HepG2 (cell line): ENCODE results near the gene XAB2. TPM values are rescaled to one million over a fixed set of nuclear protein-coding genes. Genes with fewer than 3 reads are reported as not detected.

Experiments
- DPF2 ChIP-seq: sonication (generic); formaldehyde crosslinking; IDR thresholded peaks from 2 replicates; pipeline ENCODE4 v1.4.0; 2020; ENCODE audit warnings: mild to moderate bottlenecking, low read depth, missing genetic modification reagents, borderline replicate concordance
- FOXC1 ChIP-seq: sonication (generic); formaldehyde crosslinking; IDR thresholded peaks from 2 replicates; pipeline ENCODE4 v1.8.0; 2022; ENCODE audit warnings: mild to moderate bottlenecking, missing genetic modification reagents, borderline replicate concordance
- FOXK1 ChIP-seq: sonication (generic); formaldehyde crosslinking; IDR thresholded peaks from 2 replicates; pipeline ENCODE4 v1.4.0; 2020; ENCODE audit warnings: low read depth, missing genetic modification reagents, borderline replicate concordance
- FOXM1 ChIP-seq: sonication (generic); formaldehyde crosslinking; IDR thresholded peaks from 2 replicates; pipeline ENCODE4 v1.5.0; 2020; ENCODE audit warnings: missing genetic modification reagents
- HMG20A ChIP-seq: IDR thresholded peaks from 2 replicates; pipeline ENCODE4 v1.6.1; 2016; ENCODE audit warnings: borderline replicate concordance
- HMGXB4 ChIP-seq, 2 experiments: sonication (generic) in 1 of 2; formaldehyde crosslinking in 1 of 2; IDR thresholded peaks; 2 replicates each; pipeline versions ENCODE4 v1.4.0 to v1.6.1; 2018 to 2020; ENCODE audit warnings: missing genetic modification reagents in 2 of 2, borderline replicate concordance in 1 of 2, low read depth in 1 of 2, mild to moderate bottlenecking in 1 of 2, missing biosample characterization in 1 of 2
- IKZF1 ChIP-seq: fragments of 450-650 bp; IDR thresholded peaks from 2 replicates; pipeline ENCODE4 v1.7.1; 2016
- MAFG ChIP-seq: sonication (generic); formaldehyde crosslinking; IDR thresholded peaks from 2 replicates; pipeline ENCODE4 v1.5.1; 2020; ENCODE audit warnings: mild to moderate bottlenecking, missing genetic modification reagents
- MBNL3 ChIP-seq: fragments of 250-450 bp; sonication (Bioruptor Pico); conservative IDR thresholded peaks from 2 replicates; pipeline ENCODE4 v1.8.0; 2022; ENCODE audit warnings: mild to moderate bottlenecking, inconsistent platforms
- NFIC ChIP-seq: IDR thresholded peaks from 2 replicates; pipeline ENCODE4 v1.6.1; 2012; ENCODE audit warnings: mild to moderate bottlenecking, low read length, inconsistent platforms
- NFKB2 ChIP-seq: sonication (generic); formaldehyde crosslinking; IDR thresholded peaks from 2 replicates; pipeline ENCODE4 v1.4.0; 2020; ENCODE audit warnings: missing genetic modification reagents, borderline replicate concordance
- RBM39 ChIP-seq: fragments of 200-400 bp; formaldehyde crosslinking; IDR thresholded peaks from one replicate; pipeline ENCODE4 v1.6.1; 2018; ENCODE audit warnings: antibody characterized with exemption, mild to moderate bottlenecking, low read depth, low read length; ENCODE audit not compliant: poor library complexity, severe bottlenecking
- RNF2 ChIP-seq: fragments of 450-650 bp; conservative IDR thresholded peaks from 2 replicates; pipeline ENCODE4 v1.6.1; 2016; ENCODE audit warnings: low read depth
- SKIL ChIP-seq: sonication (generic); formaldehyde crosslinking; IDR thresholded peaks from 2 replicates; pipeline ENCODE4 v1.8.0; 2022; ENCODE audit warnings: missing genetic modification reagents, mild to moderate bottlenecking, moderate library complexity, borderline replicate concordance
- SRF ChIP-seq: IDR thresholded peaks from 2 replicates; pipeline ENCODE4 v1.6.1; 2011; ENCODE audit warnings: mild to moderate bottlenecking, low read depth, low read length, moderate library complexity
- THAP11 ChIP-seq: IDR thresholded peaks from 2 replicates; pipeline ENCODE4 v1.6.1; 2016; ENCODE audit warnings: missing biosample characterization, missing genetic modification reagents
- TRIM22 ChIP-seq: fragments of 450-650 bp; IDR thresholded peaks from 2 replicates; pipeline ENCODE4 v1.6.1; 2017
- YEATS4 ChIP-seq: sonication (generic); formaldehyde crosslinking; IDR thresholded peaks from 2 replicates; pipeline ENCODE4 v1.4.0; 2020; ENCODE audit warnings: missing genetic modification reagents, borderline replicate concordance
- ZBTB42 ChIP-seq: sonication (generic); formaldehyde crosslinking; IDR thresholded peaks from 2 replicates; pipeline ENCODE4 v1.5.0; 2020; ENCODE audit warnings: mild to moderate bottlenecking, missing genetic modification reagents
- ZNF512B ChIP-seq: sonication (generic); formaldehyde crosslinking; IDR thresholded peaks from 2 replicates; pipeline ENCODE4 v1.5.1; 2020; ENCODE audit warnings: missing genetic modification reagents, mild to moderate bottlenecking, borderline replicate concordance
- polyA plus RNA-seq, 8 experiments: library from polyadenylated mRNA; depleted of rRNA in 3 of 8; stranded (reverse) in 7 of 8; unstranded in 1 of 8; fragments of >200 nt; fragmentation: Illumina TruSeq in 4 of 8; extraction: Trizol in 4 of 8; gene quantifications; 2 replicates each; pipeline versions ENCODE4 v1.2.1 to v1.2.3, GENCODE V29; 2011 to 2016; ENCODE audit warnings: low read depth in 4 of 8, missing spikeins in 1 of 8, mixed read lengths in 1 of 8; ENCODE audit not compliant: insufficient read depth in 1 of 8
- total RNA-seq, 5 experiments: library from RNA; depleted of rRNA; stranded (reverse); fragments of >200 nt; fragmentation: Illumina TruSeq; extraction: Trizol; gene quantifications; 2 replicates each; pipeline ENCODE4 v1.2.3, GENCODE V29; 2016; ENCODE audit warnings: low read depth in 1 of 5

XAB2 gene
- total and polyA plus RNA-seq, 2 of the 13 experiments (the other 11 are each of a cell fraction or from before 2014, with no cell fraction given), result 6.2 to 23.9 TPM

- peak; percentile 54 for TF ChIP-seq RBM39
- peak; percentile 25; the same call in 1 of the 2 replicates for TF ChIP-seq FOXC1
- TF ChIP-seq THAP11 (CRISPR knock-in tag), result peak; percentile 27; the same call in 1 of the 2 replicates
- no peak for TF ChIP-seq RNF2
- TF ChIP-seq SRF, result no peak
- no peak for TF ChIP-seq TRIM22
- no peak for TF ChIP-seq FOXK1
- peak; percentile 43; the same call in 1 of the 2 replicates for TF ChIP-seq SKIL (CRISPR knock-in tag)
- TF ChIP-seq YEATS4 (CRISPR knock-in tag), result peak; percentile 55; the same call in 1 of the 2 replicates
- no peak for TF ChIP-seq NFIC
- no peak for TF ChIP-seq IKZF1
- no peak for TF ChIP-seq MAFG (CRISPR knock-in tag)
- TF ChIP-seq FOXM1 (CRISPR knock-in tag), result no peak
- TF ChIP-seq ZBTB42 (CRISPR knock-in tag), result 0 out of 2 replicates have a peak, but pooled peaks have one; percentile 36
- peak; percentile 65 for TF ChIP-seq DPF2
- TF ChIP-seq ZNF512B (CRISPR knock-in tag), result no peak
- peak; percentile 53 to 68; a peak in 3 of 4 replicates for TF ChIP-seq HMGXB4 (CRISPR knock-in tag; IDR thresholded peaks at IDR 0.05; ENCODE audit: borderline replicate concordance in 1 of 2, low read depth in 1 of 2)
- 0 out of 2 replicates have a peak, but pooled peaks have one; percentile 74 for TF ChIP-seq NFKB2 (CRISPR knock-in tag)
- no peak for TF ChIP-seq MBNL3 (CRISPR knock-in tag)
- no peak for TF ChIP-seq HMG20A (CRISPR knock-in tag)
Measured at GRCh38 chr19:7636691-7637373, 7.5 kb upstream of the XAB2 start, which contains the start of gene STXBP2 (continued).
